CD4-positive, alpha-beta T cell treated with Interleukin-2 at 100 ng/mL for 4 hours (primary cell): ENCODE data around the gene LITAFD.
"Not testable (repeated sequence)": the region's sequence is repeated elsewhere in the genome, so short reads cannot be mapped to it uniquely, and the experiment has no call there.

Source experiments
- DNase-seq: peaks from one replicate; pipeline ENCODE4 v3.0.0-alpha.2; 2020; ENCODE audit warnings: low spot score

The LITAFD gene

DNA sequence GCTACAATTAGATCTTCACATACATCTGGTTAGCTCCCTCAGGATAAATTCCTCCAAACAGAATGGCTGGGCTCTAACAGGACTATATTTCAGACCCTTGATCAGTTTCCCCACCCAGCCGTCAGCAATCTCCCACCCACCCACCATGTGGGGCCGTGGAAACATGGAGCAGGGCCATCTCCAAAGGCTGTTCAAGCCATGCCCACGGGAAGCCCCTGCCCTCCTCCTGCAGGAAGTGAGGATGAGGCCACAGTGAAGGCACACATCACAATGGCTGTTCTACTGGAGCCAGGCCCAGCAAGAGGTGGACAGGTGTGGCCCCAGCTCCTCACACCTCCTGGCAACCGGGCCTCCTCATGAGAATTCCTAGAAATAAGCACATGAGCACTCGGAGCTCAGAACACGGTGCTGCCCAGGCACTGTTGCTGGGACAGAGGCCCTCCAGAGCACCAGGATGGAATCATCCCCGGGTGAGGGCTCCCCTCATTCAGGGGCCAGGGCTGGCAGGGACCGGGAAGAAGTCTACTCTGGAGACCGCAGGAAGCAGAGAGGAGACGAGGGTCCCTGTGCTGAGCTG lies at the start of gene LITAFD:
TSS of gene LITAFD (plus strand) at position 311 of the 577 bp plus-strand sequence. CDS start 2,005 bp downstream, outside the sequence.
- no peak for DNase-seq

- no peak for DNase-seq
Measured at GRCh38 chr16:8832717-8833105, 49.4 kb upstream of the LITAFD start.

GRCh38 chr16:8836797-8837196 lies 45.4 kb upstream of the LITAFD start:
- not testable (repeated sequence) for DNase-seq

GRCh38 chr16:8837594-8837993 lies 44.6 kb upstream of the LITAFD start:
- DNase-seq, result not testable (repeated sequence)

DNA sequence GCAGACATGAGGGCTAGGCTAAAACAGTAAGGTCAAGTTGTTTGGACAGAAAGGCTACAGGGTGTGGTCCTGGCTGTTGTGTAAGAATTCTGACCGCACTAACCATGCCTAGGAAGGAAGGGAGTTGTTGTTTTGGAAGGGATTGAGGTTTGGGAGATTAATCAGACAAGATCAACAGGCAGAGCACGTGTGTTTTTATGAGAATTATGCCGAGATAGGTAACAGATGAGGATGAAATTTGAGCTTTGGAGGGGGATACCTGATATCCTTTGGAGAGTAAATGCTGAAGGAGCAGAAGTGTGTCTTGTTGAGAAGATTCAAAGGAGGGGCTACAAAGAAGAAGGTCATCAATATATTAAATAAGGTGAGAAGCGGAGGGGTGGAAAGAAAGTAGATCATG lies 40.1 kb upstream of the LITAFD start:
- not testable (repeated sequence) for DNase-seq

DNA sequence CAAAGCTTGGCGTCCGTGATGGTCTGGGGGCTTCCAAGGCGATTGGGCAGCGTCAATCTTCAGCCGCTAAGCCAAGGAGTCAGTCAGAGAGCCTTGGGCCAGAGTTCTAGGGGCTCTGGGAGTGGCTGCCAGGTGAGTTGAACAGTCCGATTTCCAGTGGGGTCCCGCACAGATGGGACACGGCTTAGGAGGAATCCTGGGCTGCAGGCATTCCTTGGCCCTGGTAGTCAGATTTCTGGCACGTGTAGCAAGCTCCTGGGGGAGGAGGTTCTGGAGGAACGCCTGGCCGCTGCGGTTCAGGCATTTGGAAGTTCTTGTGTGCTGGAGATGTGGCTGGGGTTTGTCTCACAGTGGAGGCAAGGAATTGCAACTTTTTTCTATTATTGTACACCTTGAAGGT lies 38.9 kb upstream of the LITAFD start:
- DNase-seq, result not testable (repeated sequence)

- DNase-seq, result no peak
Measured at GRCh38 chr16:8845699-8846298, 36.4 kb upstream of the LITAFD start.

GRCh38 chr16:8846401-8846932 lies 35.7 kb upstream of the LITAFD start:
- no peak for DNase-seq

GRCh38 chr16:8847145-8847544 lies 35.0 kb upstream of the LITAFD start:
- DNase-seq, result no peak

GRCh38 chr16:8847623-8848022 lies 34.5 kb upstream of the LITAFD start:
- no peak for DNase-seq

GRCh38 chr16:8848231-8848938 lies 33.8 kb upstream of the LITAFD start:
- no peak for DNase-seq

GRCh38 chr16:8848939-8849391 lies 33.2 kb upstream of the LITAFD start:
- no peak for DNase-seq

DNA sequence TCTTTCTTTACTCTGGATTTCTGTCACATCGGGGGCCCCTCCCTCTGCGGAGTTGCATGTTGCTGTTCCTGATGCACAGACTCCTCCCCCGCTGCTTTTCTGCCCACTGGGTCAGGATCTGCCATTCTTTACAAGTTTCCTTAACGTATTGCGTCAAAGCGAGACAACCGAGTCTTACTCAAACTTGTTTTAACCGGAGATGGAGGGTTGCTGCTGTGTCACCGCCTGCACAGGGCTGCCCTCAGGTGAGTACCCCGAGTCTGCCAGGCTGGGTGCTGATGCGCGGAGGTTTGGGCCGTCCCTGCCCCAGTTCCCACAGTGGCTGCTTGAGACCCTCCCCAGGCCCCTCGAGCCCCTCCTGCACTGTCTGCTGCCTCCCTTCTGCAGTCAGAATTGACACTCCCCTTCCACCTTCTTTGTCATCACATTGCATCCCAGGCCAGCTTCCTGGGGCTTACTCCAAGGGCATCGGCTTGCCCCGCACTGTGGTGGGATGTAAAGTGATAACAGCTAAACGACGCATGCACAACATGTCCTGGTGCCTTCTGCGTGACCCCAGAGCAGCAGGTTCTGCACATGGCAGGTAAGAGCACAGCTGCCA lies 32.6 kb upstream of the LITAFD start:
- DNase-seq, result no peak

DNA sequence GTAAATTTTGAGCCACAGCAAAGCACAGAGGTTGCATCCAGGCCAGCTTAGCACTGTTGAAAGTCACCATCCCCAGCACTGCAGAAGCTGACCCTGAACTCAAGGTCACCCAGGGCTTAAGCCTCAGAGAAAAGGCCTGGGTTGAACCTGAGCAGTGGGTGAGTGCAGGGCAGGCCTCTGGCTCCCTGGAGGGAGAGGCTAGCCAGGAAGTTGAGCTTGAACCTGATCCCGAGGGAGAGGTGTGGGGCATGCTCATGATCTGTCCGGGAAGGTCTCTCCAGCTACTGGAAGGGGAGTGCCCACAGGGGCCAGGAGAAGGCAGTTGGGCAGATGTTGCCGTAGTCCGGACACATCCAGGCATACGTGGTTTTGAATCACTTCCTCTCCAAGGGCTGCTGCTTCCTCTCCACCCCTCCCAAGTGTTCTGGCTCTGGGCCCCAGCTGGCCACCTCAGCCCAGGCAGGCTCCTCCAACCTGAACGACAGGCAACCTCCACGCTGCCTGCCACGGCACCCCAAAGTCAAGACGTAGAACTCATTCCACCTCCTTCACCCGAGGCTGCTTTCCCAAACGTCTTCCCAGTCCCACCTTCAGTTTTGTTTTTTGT lies 31.8 kb upstream of the LITAFD start:
- DNase-seq, result no peak

GRCh38 chr16:8851761-8852403 lies 30.3 kb upstream of the LITAFD start:
- no peak for DNase-seq

GRCh38 chr16:8852534-8852933 lies 29.6 kb upstream of the LITAFD start:
- DNase-seq, result no peak

DNA sequence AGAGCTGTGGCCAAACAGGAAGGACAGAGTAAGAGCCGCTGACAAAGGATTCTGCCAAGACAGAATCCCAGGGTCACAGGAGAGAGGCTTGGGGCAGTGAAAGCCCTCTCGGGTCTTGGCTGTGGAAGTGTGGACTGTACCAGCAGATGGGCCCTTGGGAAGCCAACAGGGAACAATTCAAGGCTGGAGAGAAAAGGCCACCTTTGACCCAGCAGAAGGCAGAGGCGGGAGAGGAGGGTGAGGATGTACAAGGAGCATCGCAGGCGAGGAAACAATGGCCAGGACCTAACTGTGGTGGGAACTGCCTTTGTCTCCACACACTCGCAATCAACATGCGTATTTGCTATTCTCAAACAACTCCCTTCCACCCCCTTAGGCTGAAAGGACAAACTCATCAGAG lies 29.0 kb upstream of the LITAFD start:
- DNase-seq, result no peak

DNA sequence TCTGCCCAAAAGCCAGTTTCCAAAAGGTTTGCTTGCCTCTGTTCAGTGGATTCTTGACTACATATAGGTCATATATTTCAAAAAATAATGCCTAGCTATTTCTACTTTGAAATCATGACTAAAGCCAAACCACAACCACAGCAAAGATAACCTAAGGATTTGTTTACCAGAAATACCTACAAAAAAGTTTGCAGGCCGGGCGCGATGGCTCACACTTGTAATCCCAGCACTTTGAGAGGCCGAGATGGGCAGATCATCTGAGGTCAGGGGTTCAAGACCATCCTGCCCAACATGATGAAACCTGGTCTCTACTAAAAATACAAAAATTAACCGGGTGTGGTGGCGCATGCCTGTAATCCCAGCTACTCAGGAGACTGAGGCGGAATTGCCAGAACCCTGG lies 28.5 kb upstream of the LITAFD start:
- DNase-seq, result no peak

DNA sequence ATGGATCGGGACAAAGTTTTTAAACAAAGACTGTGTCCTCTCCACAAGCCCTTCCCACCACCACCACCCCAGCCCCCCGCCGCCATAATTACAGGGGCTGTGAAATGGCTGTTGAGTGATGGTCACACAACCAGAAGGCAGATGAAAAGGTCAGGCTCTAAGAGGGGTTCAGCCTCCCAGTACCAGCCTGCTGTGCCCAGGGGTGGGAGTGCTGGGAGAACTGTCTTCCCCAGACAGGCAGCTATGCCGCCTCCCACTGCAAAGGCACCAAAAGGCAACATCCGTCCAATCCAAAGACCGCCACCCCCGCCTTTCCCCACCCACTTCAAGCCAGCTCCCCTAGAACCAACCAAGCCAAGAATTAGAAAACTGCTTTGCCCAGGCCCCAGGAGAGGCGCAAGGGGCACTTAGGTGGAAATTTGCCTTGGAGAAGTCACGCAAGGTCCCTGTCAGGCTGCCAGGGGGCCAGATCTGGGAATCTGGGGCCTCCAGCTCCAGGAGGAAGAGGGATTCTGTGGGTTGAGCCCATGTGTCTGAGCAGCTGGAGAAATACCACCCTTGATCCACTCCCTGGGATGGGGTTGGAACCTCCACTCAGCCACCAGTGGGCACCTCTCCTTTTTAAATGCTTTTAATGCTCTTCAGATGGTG lies 27.7 kb upstream of the LITAFD start:
- DNase-seq, result no peak

- no peak for DNase-seq
Measured at GRCh38 chr16:8855051-8855786, 26.9 kb upstream of the LITAFD start.

DNA sequence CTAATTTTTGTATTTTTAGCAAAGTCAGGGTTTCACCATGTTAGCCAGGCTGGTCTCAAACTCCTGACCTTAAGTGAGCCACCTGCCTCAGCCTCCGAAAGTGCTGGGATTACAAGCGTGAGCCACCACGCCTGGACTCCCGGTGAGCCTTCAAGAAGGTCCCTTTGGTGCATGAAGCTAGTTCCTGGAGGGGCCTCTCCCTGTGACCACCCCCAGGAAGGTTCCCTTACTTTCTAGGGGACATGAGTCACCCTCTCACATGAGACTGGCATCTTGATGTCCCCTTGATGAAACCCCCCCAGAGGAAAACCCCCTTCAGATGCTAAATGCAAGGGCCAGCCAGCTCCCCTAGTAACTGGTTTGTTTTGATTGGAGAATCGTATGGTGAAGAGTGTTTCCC lies 26.2 kb upstream of the LITAFD start:
- no peak for DNase-seq
